ENCODE results near the gene IL1RN. TPM values are rescaled to one million over a fixed set of nuclear protein-coding genes. Genes with fewer than 3 reads are reported as not detected.

IL1RN gene
- total and polyA plus RNA-seq, 2 of the 13 experiments (the other 11 are each of a cell fraction or from before 2014, with no cell fraction given): 21.2 to 101 TPM

DNA sequence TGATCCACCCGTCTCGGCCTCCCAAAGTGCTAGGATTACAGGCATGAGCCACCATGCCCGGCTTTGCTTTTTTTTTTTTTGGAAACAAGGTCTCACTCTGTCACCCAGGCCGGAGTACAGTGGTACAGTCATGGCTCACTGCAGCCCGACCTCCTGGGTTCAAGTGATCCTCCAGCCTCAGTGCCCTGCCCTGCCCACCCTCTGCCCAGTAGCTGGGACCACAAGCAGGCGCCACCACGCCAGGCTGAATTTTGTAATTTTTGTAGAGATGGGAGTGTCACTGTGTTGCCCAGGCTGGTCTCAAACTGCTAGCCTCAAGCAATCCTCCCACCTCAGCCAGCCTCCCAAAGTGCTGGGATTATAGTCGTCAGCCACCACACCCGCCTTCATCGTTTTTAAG lies 34.8 kb downstream of the IL1RN start (continued):
- TF ChIP-seq ZBTB40 (IDR thresholded peaks at IDR 0.05): no peak
- TF ChIP-seq ZBTB40 (CRISPR knock-in tag; IDR thresholded peaks at IDR 0.05): no peak

GRCh38 chr2:113162869-113163268 lies 35.5 kb downstream of the IL1RN start:
- no peaks in the 10 kb centered on the region for H3K36me3 ChIP-seq (replicated peaks in 1 of 2; ENCODE audit: control insufficient read depth in 1 of 2, insufficient read depth in 2 of 2, low read length in 2 of 2)
- H4K20me1 ChIP-seq (ENCODE audit: insufficient read depth, low read length): no peaks in the 10 kb centered on the region
- CTCF ChIA-PET (ENCODE audit: low intra/inter-chr PET ratio, low total read pairs): no interaction called here
- no peak overlapping the region for H2AFZ ChIP-seq (ENCODE audit: low read length)
- no peaks in the 10 kb centered on the region for H3K79me2 ChIP-seq (ENCODE audit: insufficient read depth, low read length)
- FAIRE-seq (no peak), DNase-seq (ENCODE audit: low spot score) (no peak), ATAC-seq (no peak)
- H3K4me3 ChIP-seq (replicated peaks in 1 of 3; ENCODE audit: insufficient read depth in 1 of 3, low read depth in 2 of 3, low read length in 3 of 3): no peak overlapping the region
- TF ChIP-seq DR1 (CRISPR knock-in tag; IDR thresholded peaks at IDR 0.05) (no peak), AHR (CRISPR knock-in tag; IDR thresholded peaks at IDR 0.05) (no peak), HOXA5 (CRISPR knock-in tag; IDR thresholded peaks at IDR 0.05) (no peak), PTBP1 (IDR thresholded peaks at IDR 0.05; ENCODE audit: low read depth, low read length, poor library complexity, severe bottlenecking) (no peak), ZNF713 (CRISPR knock-in tag; IDR thresholded peaks at IDR 0.05) (no peak), MBNL3 (CRISPR knock-in tag; conservative IDR thresholded peaks at IDR 0.05) (no peak), ZNF761 (CRISPR knock-in tag; conservative IDR thresholded peaks at IDR 0.05) (no peak), KLF16 (CRISPR knock-in tag; IDR thresholded peaks at IDR 0.05) (no peak), ZNF337 (CRISPR knock-in tag; IDR thresholded peaks at IDR 0.05; ENCODE audit: borderline replicate concordance, low read depth) (no peak)
- TF ChIP-seq, protein P1, sequence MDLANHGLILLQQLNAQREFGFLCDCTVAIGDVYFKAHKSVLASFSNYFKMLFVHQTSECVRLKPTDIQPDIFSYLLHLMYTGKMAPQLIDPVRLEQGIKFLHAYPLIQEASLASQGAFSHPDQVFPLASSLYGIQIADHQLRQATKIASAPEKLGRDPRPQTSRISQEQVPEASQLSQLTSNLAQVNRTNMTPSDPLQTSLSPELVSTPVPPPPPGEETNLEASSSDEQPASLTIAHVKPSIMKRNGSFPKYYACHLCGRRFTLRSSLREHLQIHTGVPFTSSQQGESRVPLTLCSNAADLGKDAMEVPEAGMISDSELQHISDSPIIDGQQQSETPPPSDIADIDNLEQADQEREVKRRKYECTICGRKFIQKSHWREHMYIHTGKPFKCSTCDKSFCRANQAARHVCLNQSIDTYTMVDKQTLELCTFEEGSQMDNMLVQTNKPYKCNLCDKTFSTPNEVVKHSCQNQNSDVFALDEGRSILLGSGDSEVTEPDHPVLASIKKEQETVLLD (CRISPR knock-in tag; IDR thresholded peaks at IDR 0.05; ENCODE audit: low read depth): no peak
- intact Hi-C loops (cut with micrococcal nuclease; ENCODE audit: unreplicated experiment) (no loop called here), in situ Hi-C loops (cut with HindIII; ENCODE audit: extremely low pct_ligation_motif_present, low pct_unique_long_range_greater_than_20kb) (no loop called here)
- POLR2A ChIA-PET: interaction anchor here (0.6 to 1.4 kb wide), 3 partner anchors 36 to 182 kb away, joined by 3 to 5 read pairs (median 3); no protein-coding TSS in a partner anchor
- no peak overlapping the region for H3K27ac ChIP-seq (ENCODE audit: extremely low read length, insufficient read depth, low read length)
- H3K9ac ChIP-seq (ENCODE audit: insufficient read depth, low read depth, low read length): no peak overlapping the region
- BruUV-seq (replicated peaks): no TSS peak
- H3K4me1 ChIP-seq (ENCODE audit: insufficient read depth, low read length): peaks cover 61% of the 10 kb centered on the region
- H3K9me3 ChIP-seq (ENCODE audit: low read length): no peaks in the 10 kb centered on the region
- no peaks in the 10 kb centered on the region for H3K27me3 ChIP-seq (ENCODE audit: control insufficient read depth in 1 of 2, insufficient read depth in 2 of 2, low read length in 2 of 2)
- no peak overlapping the region for H3K4me2 ChIP-seq (ENCODE audit: low read depth, low read length)
